Activated CD4-positive, alpha-beta T cell treated with anti-CD3 and anti-CD28 coated beads, Interleukin-10, Interleukin-2, amounts not matched to agents 100 ng/mL and 50 ng/mL, durations not matched to agents 16 hours and 8 hours (primary cell): ENCODE results near the gene CDKAL1.
A peak's percentile ranks its signal among the peaks of the same experiment; 100 is the strongest.
"Not testable (repeated sequence)": the region's sequence is repeated elsewhere in the genome, so short reads cannot be mapped to it uniquely, and the experiment has no call there.

Source experiments
- DNase-seq: peaks from one replicate; pipeline ENCODE4 v3.0.0-alpha.2; 2020

The CDKAL1 gene

DNA sequence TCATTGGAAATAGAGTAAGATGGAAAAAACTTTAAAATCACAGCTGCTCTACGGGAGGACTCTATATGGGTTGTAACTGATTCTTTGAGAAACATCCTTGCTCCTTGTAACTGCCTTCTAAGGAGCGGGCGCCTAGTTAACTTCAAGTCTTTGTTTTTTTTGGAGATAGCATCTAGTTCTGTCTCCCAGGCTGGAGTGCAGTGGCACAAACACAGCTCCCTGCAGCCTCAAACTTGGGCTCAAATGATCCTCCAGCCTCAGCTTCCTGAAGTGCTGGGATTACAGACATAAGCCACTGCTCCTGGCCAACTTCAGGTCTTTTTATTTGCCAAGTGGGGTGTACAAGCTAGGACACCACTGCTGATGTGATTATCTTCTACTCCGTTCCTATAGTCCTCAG lies 552.9 kb downstream of the CDKAL1 start:
- no peak for DNase-seq

DNA sequence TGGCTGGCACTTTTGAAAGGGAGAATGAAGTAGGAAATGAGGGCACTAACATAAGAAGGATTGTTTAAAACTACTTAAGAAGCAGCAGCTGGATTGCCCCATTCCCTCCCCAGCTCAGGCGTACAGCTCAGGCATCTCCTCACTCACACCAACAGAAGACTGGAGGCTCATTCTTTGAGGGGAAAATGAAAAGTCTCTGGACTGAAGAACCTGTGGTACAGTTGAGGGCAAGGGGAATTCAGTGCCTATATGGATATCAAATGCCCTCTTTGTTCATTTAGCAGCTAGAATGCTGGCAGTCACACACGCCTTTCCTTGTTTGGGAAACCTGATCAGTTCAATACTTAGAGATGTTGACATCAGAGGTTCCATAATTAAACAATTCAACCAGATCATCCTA lies 557.2 kb downstream of the CDKAL1 start:
- no peak for DNase-seq

DNA sequence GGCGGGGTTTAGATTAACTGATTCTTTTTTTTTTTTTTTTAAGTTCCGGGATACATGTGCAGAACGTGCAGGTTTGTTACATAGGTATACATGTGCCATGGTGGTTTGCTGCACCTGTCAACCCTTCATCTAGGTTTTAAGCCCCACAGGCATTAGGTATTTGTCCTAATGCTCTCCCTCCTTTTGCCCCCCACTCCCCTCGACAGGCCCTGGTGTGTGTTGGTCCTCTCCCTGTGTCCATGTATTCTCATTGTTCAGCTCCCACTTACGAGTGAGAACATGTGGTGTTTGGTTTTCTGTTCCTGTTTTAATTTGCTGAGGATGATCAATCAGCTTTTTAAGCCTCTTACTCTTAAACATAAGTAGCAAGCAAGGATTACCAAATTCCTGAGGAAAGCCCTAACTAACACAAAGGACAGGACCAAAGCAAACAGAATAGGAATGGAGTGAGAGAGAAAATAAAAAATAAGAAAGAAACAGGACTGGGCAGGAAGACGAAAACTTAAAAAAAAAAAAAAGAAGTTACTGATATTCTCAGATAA lies 558.0 kb downstream of the CDKAL1 start:
- not testable (repeated sequence) for DNase-seq

DNA sequence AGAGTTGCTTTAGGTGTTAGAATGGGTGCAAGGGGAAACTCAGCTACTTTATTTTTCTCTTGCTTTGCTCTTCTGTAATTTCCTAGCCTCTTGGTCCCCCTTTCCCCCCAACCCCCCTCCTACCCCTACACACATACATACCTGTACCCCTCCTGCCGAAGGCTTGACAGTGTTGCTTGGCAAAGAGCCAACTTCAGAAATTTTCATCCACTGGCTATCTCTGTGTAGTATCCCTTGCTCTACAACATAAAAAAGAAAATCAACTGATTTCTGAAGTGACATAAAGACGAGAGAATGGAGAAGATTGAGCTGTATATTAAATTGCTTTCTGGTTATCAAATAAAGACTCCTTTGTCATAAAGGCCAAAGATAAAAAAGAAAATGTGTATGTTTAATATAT lies 561.2 kb downstream of the CDKAL1 start:
- no peak for DNase-seq

DNA sequence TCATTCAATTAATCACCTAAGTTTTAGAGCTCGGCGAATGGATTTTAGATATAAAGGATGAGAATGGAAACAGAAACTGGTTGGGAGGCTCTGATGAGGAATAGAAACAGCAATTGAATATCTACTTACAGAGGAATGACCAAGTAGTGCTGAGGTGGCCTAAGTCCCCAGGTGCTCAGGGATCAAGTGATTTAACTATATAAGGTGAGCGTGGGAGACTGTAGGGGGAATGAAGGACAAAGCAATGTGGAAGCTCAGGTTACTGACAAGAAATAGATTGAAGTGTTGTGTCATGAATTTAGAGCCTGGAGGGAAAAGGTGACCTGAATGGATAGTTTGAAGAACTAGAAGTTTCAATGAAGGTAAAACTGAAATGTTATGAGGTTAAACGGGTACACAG lies 563.9 kb downstream of the CDKAL1 start:
- no peak for DNase-seq

DNA sequence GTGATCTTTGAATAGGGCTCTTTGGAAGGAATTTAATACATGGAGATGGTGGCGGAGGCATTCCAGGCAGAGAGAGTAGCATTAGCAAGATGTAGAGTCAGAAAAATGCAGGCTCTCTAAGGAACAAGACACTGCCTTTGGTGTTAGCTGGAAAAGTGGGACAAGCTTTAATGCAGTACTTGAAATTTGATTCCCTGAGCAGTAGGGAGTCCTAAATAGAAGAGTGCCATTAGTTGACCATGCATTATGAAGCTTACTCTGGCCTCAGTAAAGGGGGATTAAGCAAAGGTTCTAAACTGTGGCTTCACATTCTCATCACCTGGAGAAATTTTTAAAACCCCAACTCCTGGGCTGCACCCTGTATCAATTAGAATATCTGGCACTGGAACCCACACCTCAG lies 564.5 kb downstream of the CDKAL1 start:
- no peak for DNase-seq

DNA sequence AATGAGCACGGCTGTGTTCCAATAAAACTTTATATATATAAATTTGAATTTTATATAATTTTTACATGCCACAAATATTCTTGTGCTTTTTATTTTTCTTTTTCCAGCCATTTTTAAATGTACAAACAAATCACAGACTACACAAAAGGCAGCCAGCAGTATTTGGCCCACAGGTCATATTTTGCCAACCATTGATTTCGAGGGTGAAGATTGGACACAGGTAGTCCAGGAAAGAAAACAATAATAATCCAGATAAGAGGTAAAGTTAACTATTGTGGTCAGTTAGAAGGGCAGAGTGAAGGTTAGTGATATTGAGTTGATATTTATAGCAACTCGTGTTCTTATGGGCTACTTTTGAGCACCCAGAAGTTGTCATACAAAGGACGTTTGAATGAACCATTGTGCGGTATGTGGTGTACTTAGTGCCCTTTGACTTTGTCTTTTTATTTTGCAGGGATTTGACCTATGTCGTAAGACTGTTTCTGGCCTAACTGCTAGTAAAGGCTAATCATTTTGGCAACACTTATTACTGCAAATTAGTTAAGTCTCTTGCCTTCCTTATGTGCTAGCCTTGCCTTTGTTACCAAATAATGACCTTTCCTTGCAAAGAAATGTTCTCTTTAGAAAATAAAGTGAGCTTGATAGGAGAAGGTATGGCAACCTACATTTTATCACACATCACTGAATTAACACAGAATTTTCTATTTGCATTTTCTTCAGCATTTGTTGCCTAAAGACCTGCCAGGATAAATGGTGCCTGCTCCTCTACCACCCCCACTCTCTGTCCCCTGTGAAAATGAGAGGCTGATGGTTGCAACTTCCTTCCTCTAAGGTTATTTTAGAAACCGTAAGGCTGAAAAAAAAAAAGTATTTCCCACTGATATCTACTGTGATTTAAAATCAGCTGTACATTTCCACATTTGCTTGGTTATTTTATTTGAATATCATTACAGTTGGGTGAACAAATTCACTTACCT lies 565.4 kb downstream of the CDKAL1 start:
- no peak for DNase-seq

DNA sequence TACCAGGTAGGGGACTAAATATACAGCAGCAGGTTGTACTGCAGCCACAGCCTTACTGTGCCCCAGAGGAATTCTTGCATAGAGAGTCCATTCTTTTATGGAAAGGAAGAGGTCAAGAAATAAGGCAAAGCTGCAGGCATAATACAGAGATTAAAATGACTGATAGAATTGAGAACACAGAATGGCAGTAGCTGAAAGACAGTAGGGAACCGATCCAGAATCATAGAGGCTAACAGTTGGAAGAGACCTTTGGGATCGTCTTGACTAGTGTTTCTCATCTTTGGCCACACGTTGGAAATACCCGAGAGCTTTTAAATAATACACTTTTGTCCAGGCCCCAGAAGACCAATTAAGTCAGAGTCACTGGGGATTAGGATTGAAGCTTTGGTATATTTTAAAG lies 566.7 kb downstream of the CDKAL1 start:
- DNase-seq = no peak

DNA sequence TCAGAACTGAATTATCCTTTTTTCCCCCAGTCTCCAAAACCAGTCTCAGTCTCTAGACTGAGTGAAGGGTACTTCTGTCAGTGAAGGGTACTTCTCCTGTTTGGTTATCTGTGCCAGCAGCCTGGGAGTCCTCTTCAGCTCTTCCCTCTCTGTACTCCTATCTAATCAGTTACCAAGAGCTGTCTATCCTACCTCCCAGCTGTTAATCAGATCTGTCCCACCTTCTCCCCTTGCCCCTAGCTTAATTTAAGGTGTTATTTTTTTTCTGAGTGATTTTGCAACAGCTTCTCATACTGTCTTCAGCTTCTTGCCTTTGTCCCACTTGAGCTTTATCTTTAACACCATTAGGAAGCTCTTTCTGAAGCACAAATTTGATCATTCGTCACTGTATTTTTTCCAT lies 567.4 kb downstream of the CDKAL1 start:
- no peak for DNase-seq

DNA sequence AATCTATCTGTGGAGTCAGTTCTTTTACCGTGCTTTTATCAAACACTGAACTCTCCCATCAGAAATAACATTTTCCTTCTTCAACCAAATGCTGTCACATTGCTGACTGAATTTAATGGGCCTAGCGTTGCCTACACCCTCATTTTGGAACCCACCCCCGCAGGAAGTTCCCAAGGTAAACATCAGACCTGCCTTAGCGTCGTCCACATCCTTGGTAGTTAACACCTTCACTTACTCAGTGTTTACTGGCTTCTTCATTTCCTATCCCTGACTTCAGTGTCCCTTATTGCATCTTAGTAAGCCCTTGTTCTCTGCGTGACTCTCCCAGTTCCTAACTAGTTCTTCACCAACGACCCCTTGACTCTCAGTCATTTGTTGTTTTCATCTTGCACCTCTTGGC lies 567.9 kb downstream of the CDKAL1 start:
- DNase-seq = no peak

DNA sequence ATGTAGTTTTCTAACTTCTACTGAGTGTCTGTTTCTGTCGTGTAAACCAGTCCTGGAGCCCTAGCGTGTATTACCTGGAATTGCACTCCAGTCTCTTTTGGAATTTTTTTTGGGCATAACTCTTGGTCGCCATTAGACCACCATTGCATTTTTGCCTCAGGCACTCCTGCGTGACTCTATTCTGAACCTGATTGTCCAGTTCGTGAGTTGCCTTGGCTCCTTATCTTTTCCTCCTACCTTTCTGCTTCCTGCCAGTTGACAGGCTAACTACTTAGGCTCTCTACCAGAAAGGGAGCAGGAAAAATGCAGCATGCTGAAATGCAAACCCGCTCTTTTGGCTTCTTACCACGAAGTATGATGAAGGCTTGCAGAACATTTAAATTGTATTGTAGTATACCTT lies 568.4 kb downstream of the CDKAL1 start:
- DNase-seq = no peak

DNA sequence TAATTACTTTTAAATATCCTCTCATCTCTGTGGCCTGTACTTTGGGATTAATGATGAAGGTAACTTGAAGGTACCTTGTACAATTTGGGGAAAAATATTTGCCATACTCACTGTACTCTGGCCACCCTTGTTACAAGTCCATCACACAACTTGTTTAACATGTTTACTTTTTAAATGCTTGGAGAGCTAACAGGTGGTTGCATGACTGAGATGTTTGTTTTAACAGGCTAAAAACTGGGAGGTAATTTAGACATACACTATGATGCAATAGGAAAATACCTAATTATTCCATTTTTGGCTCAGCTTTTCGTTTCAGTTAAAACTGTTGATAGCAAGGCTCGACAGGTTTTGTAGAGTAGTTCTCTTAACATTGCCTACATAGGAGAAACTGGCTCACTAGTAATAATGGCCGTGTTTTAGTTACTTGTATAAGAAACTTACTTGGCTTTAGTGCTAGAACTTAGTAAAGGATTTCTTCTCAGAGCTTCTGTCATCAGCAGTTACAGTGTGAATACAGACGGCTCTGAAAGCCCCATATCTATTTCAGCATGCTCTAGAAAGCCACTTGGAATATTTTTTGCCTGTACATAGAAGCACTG lies 569.5 kb downstream of the CDKAL1 start:
- DNase-seq = no peak

DNA sequence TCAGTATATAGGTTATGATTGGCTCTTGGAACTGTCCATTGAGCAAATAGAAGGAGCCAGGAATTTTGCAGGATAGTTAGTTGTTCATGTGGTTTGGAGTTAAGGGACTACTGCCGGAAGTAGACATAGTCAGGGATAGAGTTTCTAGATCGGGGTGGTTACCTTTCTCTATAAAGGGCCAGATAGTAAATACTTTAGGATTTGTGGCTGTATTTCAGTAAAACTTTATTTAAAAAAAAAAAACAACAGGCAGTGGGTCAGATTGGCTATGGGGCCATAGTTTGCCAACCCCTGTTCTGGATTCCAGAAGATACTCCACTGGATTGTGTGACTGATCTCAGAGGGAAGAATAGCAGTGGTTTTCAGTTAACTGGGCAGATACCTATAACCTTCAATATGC lies 570.0 kb downstream of the CDKAL1 start:
- DNase-seq = no peak

DNA sequence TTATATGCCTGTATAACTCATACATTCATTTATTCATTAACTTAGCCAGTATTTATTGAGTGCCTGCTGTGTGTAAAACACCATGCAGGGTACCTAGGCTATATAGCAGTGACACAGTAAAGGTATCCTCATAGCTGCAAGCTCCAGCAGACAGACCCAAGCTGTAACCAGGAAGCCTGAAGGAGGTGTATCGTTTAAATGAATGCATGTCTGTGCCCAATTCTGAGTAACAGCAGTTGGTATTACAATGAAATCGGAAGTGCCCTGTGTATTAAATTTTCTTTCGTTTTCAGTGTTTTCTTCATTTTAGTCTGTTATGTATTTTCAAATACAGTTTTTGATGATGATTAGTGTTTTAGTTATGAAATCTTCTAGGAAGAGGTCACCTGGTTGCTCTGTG lies 573.5 kb downstream of the CDKAL1 start:
- peak; percentile 54 for DNase-seq

DNA sequence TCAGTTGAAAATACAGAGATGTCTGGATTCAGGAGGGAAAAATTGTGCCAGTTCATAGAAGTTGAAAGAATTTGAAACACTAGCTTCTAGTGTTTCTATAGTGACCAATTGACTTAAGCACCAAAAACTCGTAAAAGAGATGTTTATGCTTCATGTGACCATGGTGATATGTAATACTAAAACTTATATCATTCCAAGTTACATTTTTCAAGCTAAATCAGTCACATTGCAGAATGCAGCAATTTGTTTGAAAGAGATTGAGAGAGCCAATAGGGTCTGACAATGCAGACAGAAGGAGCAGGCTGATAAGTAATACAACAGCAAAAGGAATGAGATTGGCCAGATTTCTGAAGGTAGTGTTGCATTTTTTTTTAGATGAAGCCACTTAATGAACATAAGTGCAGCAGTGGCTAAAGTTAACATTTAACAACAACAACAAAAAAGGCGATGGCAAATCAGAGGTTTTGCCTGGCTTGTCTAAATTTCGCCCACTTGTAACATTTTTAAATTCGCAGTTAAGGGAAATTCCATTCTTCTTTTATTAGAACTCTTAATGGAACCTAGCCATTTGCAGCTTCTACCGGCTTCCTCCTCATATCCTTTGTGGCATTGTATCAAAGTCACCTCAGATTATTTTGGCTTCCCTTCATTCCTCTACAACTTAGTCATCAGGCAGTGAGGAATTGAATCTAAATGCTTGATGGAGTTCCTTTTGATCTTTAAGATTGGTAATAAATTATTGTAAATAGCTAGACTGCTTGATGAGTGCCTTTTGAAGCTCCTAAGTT lies 575.3 kb downstream of the CDKAL1 start:
- no peak for DNase-seq

DNA sequence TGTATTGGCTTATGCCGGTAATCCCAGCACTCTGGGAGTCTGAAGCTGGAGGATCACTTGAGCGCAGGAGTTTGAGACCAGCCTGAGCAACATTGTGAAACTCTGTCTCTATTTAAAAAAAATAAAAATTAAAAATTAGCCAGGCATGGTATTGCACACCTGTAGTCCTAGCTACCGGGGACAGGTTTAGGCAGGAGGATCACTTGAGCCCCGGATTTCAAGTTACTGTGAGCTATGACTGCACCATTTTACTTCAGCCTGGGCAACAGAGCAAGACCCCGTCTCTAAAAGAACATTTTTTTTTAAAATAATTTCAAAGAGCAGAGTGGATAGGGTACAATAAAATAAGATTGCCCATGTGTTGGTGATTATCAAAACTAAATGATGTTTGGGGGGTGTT lies 576.4 kb downstream of the CDKAL1 start:
- DNase-seq = no peak

DNA sequence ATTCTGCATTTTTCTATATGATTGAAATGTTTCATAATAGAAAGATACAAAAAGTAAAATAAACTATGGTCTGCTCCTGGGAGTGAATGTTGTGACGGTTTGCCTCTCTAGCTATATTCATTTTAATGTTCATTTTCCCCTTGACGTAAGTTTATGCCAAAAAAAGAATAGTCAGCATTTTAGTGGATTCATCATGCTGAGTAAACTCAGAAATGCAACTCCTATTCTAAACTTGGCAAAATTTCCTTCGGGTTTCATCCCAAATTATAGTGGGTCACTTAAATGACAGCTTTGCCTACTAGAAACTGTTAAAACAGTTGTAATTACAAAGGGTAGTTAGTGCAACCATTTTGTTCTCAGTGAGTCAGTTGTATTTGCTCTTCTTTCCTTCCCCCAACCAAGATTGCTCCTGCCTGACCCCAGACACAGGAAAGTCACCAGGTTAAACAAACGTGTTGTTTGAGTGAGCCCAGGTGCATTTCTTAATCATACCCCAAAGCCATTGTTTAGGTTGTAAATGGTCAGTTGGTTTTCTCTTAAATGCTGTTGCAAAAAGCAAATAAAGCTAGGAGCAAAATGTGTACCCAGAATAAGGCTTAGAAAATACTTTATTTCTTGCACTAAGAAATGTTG lies 577.0 kb downstream of the CDKAL1 start:
- no peak for DNase-seq

DNA sequence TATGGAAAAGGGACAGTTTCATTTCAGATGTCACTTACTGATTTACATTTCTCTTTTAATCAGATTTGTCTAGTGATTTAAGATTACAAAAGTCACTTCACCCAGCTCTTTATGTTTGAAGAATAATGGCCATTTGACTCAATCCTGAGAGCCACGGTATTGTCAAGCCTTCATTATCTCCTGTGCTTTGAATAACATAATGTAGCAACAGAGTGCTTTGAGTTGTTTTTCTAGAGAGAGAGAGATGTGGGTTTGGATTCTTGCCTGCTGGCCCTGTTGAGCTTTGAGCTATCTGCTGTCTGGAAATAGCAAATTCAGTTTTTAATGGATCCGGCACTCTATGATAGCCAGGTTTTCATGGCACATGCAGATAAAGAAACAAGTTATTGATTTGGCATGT lies 580.9 kb downstream of the CDKAL1 start:
- DNase-seq = no peak

DNA sequence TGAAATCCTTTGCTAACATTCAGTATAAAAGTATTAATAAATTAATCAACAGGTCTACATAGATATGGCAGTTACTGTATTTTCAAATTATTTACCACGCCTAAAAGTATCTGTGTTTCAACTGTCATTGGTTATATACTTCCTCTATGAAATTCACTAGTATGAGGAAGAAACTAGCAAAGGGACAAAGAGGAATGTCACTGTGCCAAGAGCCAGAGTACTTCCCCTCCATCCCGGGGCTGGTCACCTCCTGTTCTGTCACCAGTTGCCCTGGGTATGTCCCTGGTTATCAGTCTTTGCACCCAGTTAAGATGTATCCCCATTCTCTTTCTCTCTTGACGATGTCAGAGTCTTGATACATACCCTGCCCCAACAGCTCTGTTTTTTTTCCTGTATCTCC lies 582.5 kb downstream of the CDKAL1 start:
- no peak for DNase-seq

DNA sequence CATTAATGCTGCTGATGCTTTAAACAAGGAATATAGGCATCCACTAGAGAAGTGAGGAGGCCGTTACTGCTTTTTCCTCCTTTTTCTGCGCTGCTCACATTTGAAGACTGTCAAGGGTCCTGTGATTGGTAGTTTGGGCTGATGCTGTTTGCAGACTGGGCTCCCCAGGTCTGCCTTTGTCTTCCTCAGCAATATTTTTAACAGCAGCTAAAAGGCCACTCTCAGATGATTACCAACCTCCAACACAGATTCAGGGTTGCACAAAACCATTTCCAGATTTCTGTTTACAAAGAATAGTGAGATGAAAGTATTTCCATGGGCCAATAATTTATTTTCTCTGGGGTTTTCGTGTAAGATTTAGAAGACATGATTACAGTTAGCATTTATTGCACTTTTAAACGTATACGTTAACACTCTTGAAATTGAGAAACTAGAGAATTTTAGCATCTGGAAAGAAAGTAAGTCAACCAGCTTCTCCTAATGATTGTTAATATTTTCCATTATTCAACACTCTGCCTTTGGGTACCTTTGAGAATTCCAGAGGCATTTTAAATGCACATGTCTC lies 584.0 kb downstream of the CDKAL1 start:
- no peak for DNase-seq

DNA sequence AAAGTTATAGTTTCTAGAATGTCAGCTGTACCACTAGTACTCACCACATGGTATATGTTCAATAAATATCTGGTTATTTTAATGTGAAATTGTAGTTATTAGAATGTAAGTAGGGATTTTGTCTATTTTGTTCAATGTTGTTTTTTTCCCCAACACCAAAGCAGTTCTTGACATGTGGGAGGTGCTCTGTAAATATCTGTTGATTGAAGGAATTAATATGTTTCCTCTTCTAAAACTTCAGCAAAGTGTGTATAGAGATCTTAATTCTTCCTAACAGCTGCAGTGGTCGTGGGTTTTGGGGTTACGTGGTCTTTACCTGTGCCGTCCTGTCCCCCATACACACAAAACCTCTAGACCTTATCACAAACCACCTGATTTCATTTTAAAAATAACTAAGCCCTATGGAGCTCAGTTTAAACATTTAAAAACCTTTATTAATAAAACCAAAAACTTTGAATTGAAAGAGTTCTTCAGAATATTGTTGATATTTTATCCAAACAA lies 587.4 kb downstream of the CDKAL1 start:
- no peak for DNase-seq
